ENCODE measurements around the gene UPK3A. TPM values are rescaled to one million over a fixed set of nuclear protein-coding genes. Genes with fewer than 3 reads are reported as not detected.
A peak's percentile ranks its signal among the peaks of the same experiment; 100 is the strongest.

The UPK3A gene
- total RNA-seq, 4 donors from 2014 or later: not detected

DNA sequence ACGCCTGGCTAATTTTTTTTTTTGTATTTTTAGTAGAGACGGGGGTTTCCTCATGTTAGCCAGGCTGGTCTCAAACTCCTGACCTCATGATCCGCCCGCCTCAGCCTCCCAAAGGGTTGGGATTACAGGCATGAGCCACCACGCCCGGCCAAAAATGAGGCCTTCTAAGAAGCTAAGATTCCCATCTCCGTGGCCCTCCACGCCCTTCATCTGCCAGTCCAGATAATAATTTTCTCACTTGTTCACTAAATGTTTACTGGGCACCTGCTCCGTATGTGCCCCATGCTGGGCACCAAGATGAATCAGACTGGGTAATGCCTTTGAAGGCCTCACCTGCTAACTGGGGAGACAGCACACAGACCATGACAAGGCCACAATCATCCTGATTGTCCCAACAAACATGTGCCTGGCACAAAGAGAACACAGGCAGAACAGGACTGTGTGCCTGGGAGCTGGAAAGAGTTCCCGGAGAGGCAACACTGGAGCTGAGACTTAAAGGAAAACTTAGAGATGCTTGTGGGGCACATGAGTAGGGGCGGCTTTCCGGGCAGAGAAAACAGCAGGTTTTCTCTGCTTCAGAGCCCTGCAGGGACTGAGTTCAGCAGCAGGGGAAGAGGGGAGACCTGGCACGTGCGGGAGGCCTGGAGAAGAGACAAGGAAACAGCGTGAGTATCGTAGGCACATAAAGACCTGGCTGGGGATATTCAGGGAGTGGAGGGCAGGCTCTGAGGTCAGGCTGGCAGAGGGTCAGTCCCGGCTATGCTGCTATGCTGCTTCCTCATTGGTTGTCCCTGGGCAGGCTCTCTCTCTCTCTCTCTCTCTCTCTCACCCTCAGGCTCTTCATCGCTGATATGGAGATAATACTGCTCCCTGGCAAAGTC, 46.4 kb upstream of the UPK3A start:
- WGBS, 2 donors: 77 to 92% methylated on average over 15 to 18 of the region's 18 CpGs
- Histone ChIP-seq H3K4me3 (no peak overlapping the region), H3K36me3 (peaks cover 0 to 31% (median 0%) of the 10 kb centered on the region in 3 donors), H3K27me3 (no peaks in the 10 kb centered on the region), H3K4me1 (peaks cover 21 to 83% (median 30%) of the 10 kb centered on the region in 3 donors), H3K27ac (no peak overlapping the region), H3K9me3 (no peaks in the 10 kb centered on the region)
- intact Hi-C loops (cut with DNase I): no loop called here
- TF ChIP-seq CTCF (IDR thresholded peaks at IDR 0.05): no peak
- no peak for TF ChIP-seq POLR2A (IDR thresholded peaks at IDR 0.05)
- no peak for DNase-seq

GRCh38 chr22:45238957-45239680, 45.6 kb upstream of the UPK3A start:
- Histone ChIP-seq H3K27me3 (no peaks in the 10 kb centered on the region), H3K27ac (peak overlapping the region in 2 of 4 donors; percentile 22 to 75), H3K36me3 (peaks cover 0 to 31% (median 0%) of the 10 kb centered on the region in 3 donors), H3K4me3 (peak overlapping the region; percentile 68 to 88 (median 76)), H3K9me3 (no peaks in the 10 kb centered on the region), H3K4me1 (peaks cover 21 to 86% (median 30%) of the 10 kb centered on the region in 3 donors)
- DNase-seq: no peak
- intact Hi-C loops (cut with DNase I): no loop called here
- TF ChIP-seq CTCF (IDR thresholded peaks at IDR 0.05): no peak
- no peak for TF ChIP-seq POLR2A (IDR thresholded peaks at IDR 0.05)
- WGBS, 2 donors: 43 to 62% methylated on average over 5 to 6 of the region's 6 CpGs

- Histone ChIP-seq H3K36me3 (peaks cover 0 to 28% (median 0%) of the 10 kb centered on the region in 3 donors), H3K4me3 (peak overlapping the region; percentile 68 to 88 (median 76)), H3K27ac (peak overlapping the region; percentile 69 to 75 (median 72)), H3K27me3 (no peaks in the 10 kb centered on the region), H3K9me3 (no peaks in the 10 kb centered on the region), H3K4me1 (peaks cover 21 to 81% (median 30%) of the 10 kb centered on the region in 3 donors)
- intact Hi-C loops (cut with DNase I): no loop called here
- WGBS, 2 donors: 50 to 62% methylated on average over 1 to 5 of the region's 8 CpGs
- no peak for DNase-seq
- TF ChIP-seq CTCF (IDR thresholded peaks at IDR 0.05): no peak
- TF ChIP-seq POLR2A (IDR thresholded peaks at IDR 0.05): no peak
Measured at GRCh38 chr22:45239681-45240051, 45.1 kb upstream of the UPK3A start.

GRCh38 chr22:45240104-45240809, 44.5 kb upstream of the UPK3A start:
- 0% methylated on average over 6 to 20 of the region's 73 CpGs for WGBS, 2 donors
- Histone ChIP-seq H3K4me1 (peaks cover 21 to 76% (median 30%) of the 10 kb centered on the region in 3 donors), H3K27ac (peak overlapping the region; percentile 69 to 75 (median 72)), H3K9me3 (no peaks in the 10 kb centered on the region), H3K36me3 (peaks cover 0 to 22% (median 0%) of the 10 kb centered on the region in 3 donors), H3K4me3 (peak overlapping the region; percentile 68 to 88 (median 76)), H3K27me3 (no peaks in the 10 kb centered on the region)
- intact Hi-C loops (cut with DNase I): no loop called here
- DNase-seq: no peak
- TF ChIP-seq CTCF (IDR thresholded peaks at IDR 0.05): no peak
- no peak for TF ChIP-seq POLR2A (IDR thresholded peaks at IDR 0.05)
